KG1 (cell line): ENCODE data around the gene ADGRL3.
"Not testable (repeated sequence)": the region's sequence is repeated elsewhere in the genome, so short reads cannot be mapped to it uniquely, and the experiment has no call there.

Experiments
- DNase-seq: peaks from one replicate; lab custom pipeline; 2025; lab: John Stamatoyannopoulos, UW

ADGRL3 gene

GRCh38 chr4:61493470-61493869 is 293.3 kb downstream of the ADGRL3 start:
- no peak for DNase-seq

GRCh38 chr4:61500883-61501282 is 300.8 kb downstream of the ADGRL3 start:
- DNase-seq, result no peak

GRCh38 chr4:61501812-61502211 is 301.7 kb downstream of the ADGRL3 start:
- no peak for DNase-seq

DNA sequence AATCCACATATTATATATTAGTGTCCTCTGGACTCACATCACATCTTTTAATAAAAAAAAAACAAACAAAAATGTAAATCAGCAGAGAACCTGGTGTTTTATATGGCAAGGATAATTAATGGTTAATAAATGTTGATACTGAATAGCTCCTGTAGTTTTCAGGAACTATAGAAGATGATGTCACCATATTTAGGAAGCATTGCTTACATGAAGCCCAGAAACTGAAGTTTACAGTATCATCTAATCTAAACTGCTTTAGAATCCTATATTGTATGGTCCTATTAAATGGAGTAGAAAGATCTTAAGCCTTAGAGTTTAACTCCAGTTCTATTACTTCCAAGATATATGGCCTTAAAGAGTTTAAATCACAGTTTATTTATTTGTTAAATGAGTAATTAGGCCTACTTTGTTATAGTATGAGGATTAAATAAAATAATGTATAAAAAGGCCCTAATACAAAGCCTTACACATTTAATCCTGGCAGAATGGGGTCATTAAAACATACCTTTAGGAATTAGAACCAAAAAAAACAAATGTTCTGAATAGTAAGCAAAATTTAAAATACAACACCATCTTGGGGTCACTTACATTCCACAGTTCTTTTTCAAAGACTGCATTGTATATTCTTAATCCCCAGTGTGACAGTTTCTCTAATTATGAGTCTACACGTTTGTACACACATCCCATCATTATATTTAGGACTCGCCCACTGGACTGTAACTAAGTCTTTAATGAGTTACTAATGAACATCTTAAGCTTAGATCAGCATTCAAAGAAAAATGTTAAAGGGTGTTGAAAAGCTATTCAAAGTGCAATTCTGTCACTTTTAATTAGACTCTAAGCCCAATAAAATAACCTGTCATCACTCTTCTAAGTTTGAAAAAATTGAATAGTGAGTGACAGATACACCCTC is 305.9 kb downstream of the ADGRL3 start:
- no peak for DNase-seq

DNA sequence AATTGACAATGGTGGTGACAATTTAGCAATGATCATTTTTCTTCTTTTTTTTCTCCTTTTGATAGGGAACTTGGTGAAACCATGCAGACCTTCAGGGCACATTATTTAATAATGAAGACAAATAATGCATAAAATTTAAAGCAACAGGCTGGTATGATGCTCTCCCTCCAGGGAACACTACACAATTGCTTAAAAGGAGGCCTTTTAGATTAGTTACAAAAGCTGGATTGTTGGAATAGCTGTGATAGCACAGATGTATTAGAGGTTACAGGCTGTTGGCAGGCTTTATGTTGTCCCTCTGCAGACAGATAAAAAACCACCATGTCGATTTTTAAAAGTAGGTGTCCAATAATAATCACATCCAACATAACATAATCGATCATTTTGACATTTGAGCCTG is 307.0 kb downstream of the ADGRL3 start:
- no peak for DNase-seq

DNA sequence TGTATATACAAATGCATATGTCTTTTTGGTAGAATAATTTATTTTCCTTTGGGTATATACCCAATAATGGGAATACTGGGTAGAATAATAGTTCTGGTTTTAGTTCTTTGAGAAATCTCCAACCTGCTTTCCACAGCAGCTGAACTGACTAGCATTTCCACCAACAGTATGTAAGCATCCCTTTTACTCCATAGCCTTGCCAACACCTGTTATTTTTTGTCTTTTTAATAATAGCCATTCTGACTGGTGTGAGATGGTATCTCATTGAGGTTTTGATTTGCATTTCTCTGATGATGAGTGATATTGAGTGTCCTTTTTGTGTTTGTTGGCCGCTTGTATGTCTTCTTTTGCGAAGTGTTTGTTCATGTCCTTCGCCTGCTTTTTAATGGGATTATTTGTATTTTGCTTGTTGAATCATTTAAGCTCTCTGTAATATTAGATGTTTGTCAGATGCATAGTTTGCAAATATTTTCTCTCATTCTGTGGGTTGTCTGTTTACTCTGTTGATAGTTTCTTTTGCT is 309.7 kb downstream of the ADGRL3 start:
- not testable (repeated sequence) for DNase-seq

- DNase-seq, result no peak
These were observed 311.8 kb downstream of the ADGRL3 start for GRCh38 chr4:61511716-61512488.

GRCh38 chr4:61514991-61515390 is 314.9 kb downstream of the ADGRL3 start:
- no peak for DNase-seq

- DNase-seq, result no peak
These were observed 317.0 kb downstream of the ADGRL3 start for GRCh38 chr4:61517144-61517543.

DNA sequence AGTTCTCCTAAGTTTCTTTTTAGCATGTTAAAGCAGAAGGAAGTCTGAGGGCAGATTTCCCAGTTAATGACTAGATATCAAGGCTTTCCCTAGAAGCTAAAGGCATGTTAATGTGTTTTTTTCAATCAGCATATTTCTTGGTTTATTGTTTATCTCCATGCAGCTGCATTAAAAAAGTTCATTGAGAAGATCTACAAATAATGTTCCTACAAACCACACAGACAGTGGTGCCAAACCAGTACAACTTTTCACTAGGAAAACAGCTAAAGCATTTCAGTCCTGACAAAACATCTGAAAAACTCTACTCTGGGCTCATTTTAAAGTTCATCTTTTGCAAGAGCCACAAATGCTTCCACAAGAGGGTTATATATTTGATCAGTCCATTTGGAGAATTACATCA is 320.0 kb downstream of the ADGRL3 start:
- no peak for DNase-seq

DNA sequence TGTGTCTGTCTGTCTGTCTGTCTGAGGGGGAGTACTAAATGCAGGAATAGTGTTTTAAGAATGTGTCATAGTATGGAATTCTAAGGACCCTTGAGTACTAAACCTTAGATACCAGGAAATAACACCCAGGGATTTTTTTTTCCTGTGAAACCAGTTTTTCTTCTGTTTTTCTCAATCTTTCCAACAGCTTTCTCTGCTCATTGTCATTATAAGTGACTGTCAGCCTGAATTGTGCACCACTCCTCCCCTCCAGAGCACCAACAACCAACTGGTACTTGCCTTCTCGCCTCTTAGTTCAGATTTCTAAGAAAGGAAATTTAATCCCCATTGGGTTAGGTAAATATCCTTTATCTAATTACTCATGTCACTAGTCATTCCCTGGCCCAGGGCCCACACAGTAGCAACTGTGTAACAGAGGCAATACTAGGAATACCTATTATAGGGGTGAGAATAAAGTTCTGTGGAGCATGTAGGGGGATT is 320.6 kb downstream of the ADGRL3 start:
- no peak for DNase-seq

DNA sequence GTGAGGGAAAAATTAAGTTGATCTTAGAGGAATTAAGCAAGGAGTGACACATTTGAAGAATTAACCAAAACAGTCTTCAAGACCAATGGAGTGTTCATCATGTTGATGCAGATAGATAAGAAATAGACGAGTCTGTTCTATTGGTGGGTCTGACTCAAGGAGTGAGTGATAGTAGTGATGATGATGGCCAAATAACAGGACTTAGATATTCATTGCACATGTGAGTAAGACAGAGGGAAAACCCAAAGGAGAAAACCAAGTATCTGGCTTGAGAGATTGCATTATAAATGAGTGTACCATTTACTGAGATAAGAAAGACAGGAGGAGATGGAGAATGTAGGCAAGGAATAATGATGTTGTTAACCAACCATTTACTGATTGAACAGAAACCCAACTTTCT is 321.3 kb downstream of the ADGRL3 start:
- DNase-seq, result no peak

- DNase-seq, result no peak
These were observed 322.2 kb downstream of the ADGRL3 start for GRCh38 chr4:61522312-61522711.

GRCh38 chr4:61527888-61528287 is 327.8 kb downstream of the ADGRL3 start:
- DNase-seq, result no peak

DNA sequence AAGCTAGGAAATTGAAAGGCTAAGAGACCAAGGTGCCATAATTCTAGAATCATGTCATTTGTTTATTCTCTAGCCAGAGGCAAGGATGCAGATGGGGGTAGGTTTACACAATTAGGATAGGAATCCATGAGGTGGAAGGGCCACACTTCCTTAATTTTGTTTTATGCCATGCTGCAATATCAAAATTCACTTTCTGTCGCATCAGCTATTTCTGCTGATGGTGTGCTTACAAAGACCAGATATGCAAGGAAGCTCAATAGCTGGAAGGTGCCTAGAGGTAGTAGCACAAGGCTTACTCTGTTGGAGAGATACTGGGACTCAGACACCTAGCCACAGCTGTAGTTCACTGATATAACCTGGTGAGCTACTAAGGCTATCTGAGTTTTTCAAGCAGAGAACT is 328.5 kb downstream of the ADGRL3 start:
- no peak for DNase-seq

- no peak for DNase-seq
These were observed 331.1 kb downstream of the ADGRL3 start for GRCh38 chr4:61531188-61531587.

- DNase-seq, result no peak
These were observed 332.3 kb downstream of the ADGRL3 start for GRCh38 chr4:61532336-61533000.

- DNase-seq, result no peak
These were observed 333.0 kb downstream of the ADGRL3 start for GRCh38 chr4:61533140-61533539.

- DNase-seq, result no peak
These were observed 340.8 kb downstream of the ADGRL3 start for GRCh38 chr4:61540944-61541343.

DNA sequence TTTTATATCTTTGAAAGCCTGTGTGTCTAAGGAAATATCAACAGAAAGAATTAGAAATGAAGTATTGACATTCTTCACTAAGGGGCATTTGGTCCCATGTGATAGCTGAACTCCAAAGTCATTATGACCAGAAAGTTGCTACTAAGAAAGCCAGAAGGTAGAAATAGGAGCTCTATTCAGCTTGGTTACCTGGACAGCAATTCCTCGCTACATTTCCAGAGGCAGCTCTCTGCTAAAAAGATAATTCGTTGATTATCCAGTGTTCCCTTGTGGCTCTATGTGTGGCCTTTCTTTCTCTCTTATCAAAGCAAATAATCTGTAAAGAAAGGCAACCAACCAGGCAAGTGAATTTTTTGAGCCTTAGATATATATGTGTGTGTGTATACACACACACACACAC is 341.3 kb downstream of the ADGRL3 start:
- no peak for DNase-seq

DNA sequence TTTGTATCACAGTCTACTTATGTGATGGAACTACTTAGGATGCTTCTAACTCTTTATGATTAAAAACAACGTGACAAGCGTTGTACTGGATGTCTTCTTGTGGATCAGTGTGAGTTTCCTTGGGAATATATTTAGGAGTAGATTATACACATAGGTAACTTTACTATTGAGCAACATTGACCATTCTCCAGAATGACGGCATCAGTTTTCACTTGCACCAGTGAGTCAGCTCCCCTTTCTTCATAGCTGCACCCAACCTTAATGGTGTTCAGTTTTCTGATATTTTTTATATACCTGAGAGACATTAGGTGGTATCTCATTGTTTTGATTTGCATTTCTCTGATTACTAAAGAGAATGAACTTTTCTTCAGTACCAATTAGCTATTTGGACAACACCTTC is 343.9 kb downstream of the ADGRL3 start:
- no peak for DNase-seq

- DNase-seq, result no peak
These were observed 345.9 kb downstream of the ADGRL3 start for GRCh38 chr4:61545902-61546480.
